GM19193 (cell line): Measurements from ENCODE around the gene RNU6-8.

ENCODE experiments used
- POLR2A ChIP-seq: IDR thresholded peaks from 4 replicates; pipeline ENCODE4 v1.6.1; 2011; ENCODE audit not compliant: insufficient read depth, insufficient read length; ENCODE audit errors: extremely low read depth

Gene RNU6-8

GRCh38 chr14:32202998-32203882, at the start of gene RNU6-8:
TSS of gene RNU6-8 (minus strand) at chr14:32203269.
- TF ChIP-seq POLR2A: peak; percentile 72

GRCh38 chr14:32252030-32252670, 49.1 kb upstream of the RNU6-8 start:
- no peak for TF ChIP-seq POLR2A

- TF ChIP-seq POLR2A: no peak
These were observed 48.5 kb upstream of the RNU6-8 start for GRCh38 chr14:32251530-32251929.

GRCh38 chr14:32250681-32251080, 47.6 kb upstream of the RNU6-8 start:
- TF ChIP-seq POLR2A: no peak

GRCh38 chr14:32249780-32250179, 46.7 kb upstream of the RNU6-8 start:
- TF ChIP-seq POLR2A: no peak

- TF ChIP-seq POLR2A: no peak
These were observed 46.3 kb upstream of the RNU6-8 start for GRCh38 chr14:32249371-32249770.

GRCh38 chr14:32246751-32247150, 43.7 kb upstream of the RNU6-8 start:
- no peak for TF ChIP-seq POLR2A

GRCh38 chr14:32244404-32244803, 41.3 kb upstream of the RNU6-8 start:
- no peak for TF ChIP-seq POLR2A

- TF ChIP-seq POLR2A: no peak
These were observed 30.2 kb upstream of the RNU6-8 start for GRCh38 chr14:32233260-32233659.

GRCh38 chr14:32232481-32232880, 29.4 kb upstream of the RNU6-8 start:
- TF ChIP-seq POLR2A: no peak

- TF ChIP-seq POLR2A: no peak
These were observed 27.7 kb upstream of the RNU6-8 start for GRCh38 chr14:32230695-32231280.

- TF ChIP-seq POLR2A: no peak
These were observed 27.1 kb upstream of the RNU6-8 start for GRCh38 chr14:32230181-32230580.

GRCh38 chr14:32226056-32226455, 23.0 kb upstream of the RNU6-8 start:
- no peak for TF ChIP-seq POLR2A

GRCh38 chr14:32225378-32225920, 22.4 kb upstream of the RNU6-8 start:
- TF ChIP-seq POLR2A: no peak

GRCh38 chr14:32224737-32225377, 21.8 kb upstream of the RNU6-8 start:
- no peak for TF ChIP-seq POLR2A
